HCT116 (cell line): ENCODE data around the gene ARPC5. TPM values are rescaled to one million over a fixed set of nuclear protein-coding genes. Genes with fewer than 3 reads are reported as not detected.

Experiments
- ATAC-seq: fragments of 200-7000 bp; cut with Tn5 transposase; 2 replicates; pipeline ENCODE4 v1.9.1; 2020; ENCODE audit warnings: mild to moderate bottlenecking, moderate library complexity
- BruUV-seq: library from RNA; stranded (reverse); fragments of 400-500 nt; replicated peaks from 2 replicates; lab custom pipeline; 2021; lab: Mats Ljungman, UMichigan
- CTCF ChIA-PET: fragments of 300-600 bp; sonication (Branson Sonifier 250); formaldehyde crosslinking; loops from one replicate; lab custom pipeline; 2021; ENCODE audit warnings: antibody characterized with exemption; lab: Charles Lee
- POLR2A ChIA-PET: fragments of 300-600, 350-600 bp; sonication (Branson Sonifier 250); formaldehyde crosslinking; loops from one replicate; lab custom pipeline; 2021; ENCODE audit warnings: antibody characterized with exemption; lab: Charles Lee
- RAD21 ChIA-PET, 2 experiments: fragments of 300-600 bp; sonication (Branson Sonifier 250); formaldehyde crosslinking; loops; one replicate each; lab custom pipeline; 2023; ENCODE audit warnings: low total read pairs in 2 of 2; ENCODE audit not compliant: uncharacterized antibody in 2 of 2, unreplicated experiment in 2 of 2, low non-redundant PET in 1 of 2; lab: Charles Lee
- DNase-seq: peaks from one replicate; pipeline ENCODE4 v3.0.0-alpha.2; 2010; ENCODE audit warnings: low read depth, low spot score
- H2AFZ ChIP-seq: fragments of 200-600 bp; shearing (Covaris generic), sonication (generic); 2 replicates; pipeline ENCODE4 v1.6.1; 2017; ENCODE audit warnings: low read depth, mixed run types, mixed read lengths, antibody characterized with exemption, low read length; ENCODE audit not compliant: poor library complexity, severe bottlenecking
- H3K27ac ChIP-seq: 2 replicates; pipeline ENCODE4 v1.5.1; 2012; ENCODE audit warnings: low read depth, low read length
- H3K27me3 ChIP-seq: fragments of 200-600 bp; sonication (generic); 2 replicates; pipeline ENCODE4 v1.6.1; 2016; ENCODE audit warnings: mixed run types, low read length, mixed read lengths; ENCODE audit not compliant: insufficient read depth
- H3K36me3 ChIP-seq, 2 experiments: fragments of 200-500 bp in 1 of 2; fragments of 200-600 bp in 1 of 2; sonication (Bioruptor generic) in 1 of 2; sonication (generic) in 1 of 2; 2 replicates each; pipeline versions ENCODE4 v1.5.1 to v1.6.1; 2014 to 2016; ENCODE audit warnings: low read length in 2 of 2, inconsistent platforms in 1 of 2, mixed read lengths in 1 of 2, mixed run types in 1 of 2; ENCODE audit not compliant: insufficient read depth in 2 of 2, control insufficient read depth in 1 of 2
- H3K4me1 ChIP-seq, 2 experiments: fragments of 200-600 bp in 1 of 2; sonication (generic) in 1 of 2; 2 replicates each; pipeline versions ENCODE4 v1.5.1 to v1.6.1; 2012 to 2017; ENCODE audit warnings: low read length in 2 of 2, inconsistent platforms in 1 of 2, mild to moderate bottlenecking in 1 of 2, mixed read lengths in 1 of 2, mixed run types in 1 of 2, moderate library complexity in 1 of 2; ENCODE audit not compliant: insufficient read depth in 2 of 2, control insufficient read depth in 1 of 2
- H3K4me2 ChIP-seq: fragments of 200-600 bp; sonication (generic); 2 replicates; pipeline ENCODE4 v1.6.1; 2017; ENCODE audit warnings: mixed run types, low read length, mixed read lengths
- H3K4me3 ChIP-seq, 2 experiments: fragments of 200-600 bp in 1 of 2; sonication (generic) in 1 of 2; replicated peaks in 1 of 2; 2 replicates each; pipeline ENCODE4 v1.5.1; 2011 to 2016; ENCODE audit warnings: low read length in 2 of 2, control low read depth in 1 of 2, low read depth in 1 of 2, mild to moderate bottlenecking in 1 of 2, mixed read lengths in 1 of 2, mixed run types in 1 of 2
- H3K79me2 ChIP-seq: fragments of 200-600 bp; sonication (generic); 2 replicates; pipeline ENCODE4 v1.6.1; 2017; ENCODE audit warnings: mild to moderate bottlenecking, mixed run types, low read length, moderate library complexity, mixed read lengths; ENCODE audit not compliant: insufficient read depth
- H3K9ac ChIP-seq: fragments of 200-600 bp; sonication (generic); 2 replicates; pipeline ENCODE4 v1.6.1; 2016; ENCODE audit warnings: low read length, mixed read lengths
- H3K9me2 ChIP-seq: fragments of 200-600 bp; sonication (generic), shearing (Covaris generic); 2 replicates; pipeline ENCODE4 v1.6.1; 2017; ENCODE audit warnings: mixed run types, mild to moderate bottlenecking, moderate library complexity; ENCODE audit not compliant: insufficient read depth
- H3K9me3 ChIP-seq, 2 experiments: fragments of 200-500 bp in 1 of 2; fragments of 200-600 bp in 1 of 2; sonication (Bioruptor generic) in 1 of 2; sonication (generic) in 1 of 2; 2 replicates each; pipeline ENCODE4 v1.6.1; 2014 to 2017; ENCODE audit warnings: low read length in 2 of 2, mixed read lengths in 2 of 2, inconsistent platforms in 1 of 2, low read depth in 1 of 2, mild to moderate bottlenecking in 1 of 2, mixed run types in 1 of 2, moderate library complexity in 1 of 2; ENCODE audit not compliant: control insufficient read depth in 1 of 2, insufficient read depth in 1 of 2
- H4K20me1 ChIP-seq: fragments of 200-600 bp; sonication (generic), shearing (Covaris generic); 2 replicates; pipeline ENCODE4 v1.6.1; 2017; ENCODE audit warnings: mixed run types, mild to moderate bottlenecking, moderate library complexity; ENCODE audit not compliant: insufficient read depth
- ATF3 ChIP-seq: IDR thresholded peaks from 2 replicates; pipeline ENCODE4 v1.6.1; 2012
- CEBPB ChIP-seq: IDR thresholded peaks from 2 replicates; pipeline ENCODE4 v1.6.1; 2012; ENCODE audit warnings: low read depth
- EZH2phosphoT487 ChIP-seq: fragments of 200-600 bp; IDR thresholded peaks from 2 replicates; pipeline ENCODE4 v1.6.1; 2018; ENCODE audit warnings: antibody characterized with exemption, borderline replicate concordance
- REST ChIP-seq: IDR thresholded peaks from 2 replicates; pipeline ENCODE4 v1.6.1; 2012; ENCODE audit warnings: low read depth
- SIN3A ChIP-seq: IDR thresholded peaks from 2 replicates; pipeline ENCODE4 v1.6.1; 2012; ENCODE audit warnings: low read depth
- ZBTB33 ChIP-seq: IDR thresholded peaks from 2 replicates; pipeline ENCODE4 v1.6.1; 2011; ENCODE audit warnings: mild to moderate bottlenecking, low read length, moderate library complexity; ENCODE audit not compliant: insufficient replicate concordance; ENCODE audit errors: extremely low read depth
- ZFX ChIP-seq: fragments of 450-650 bp; IDR thresholded peaks from 2 replicates; pipeline ENCODE4 v1.6.1; 2017
- intact Hi-C: fragments of 100-400 bp; cut with micrococcal nuclease; formaldehyde crosslinking; loops from 2 replicates; pipeline ENCODE4 v1.10.0; 2022
- total RNA-seq: library from RNA; stranded (reverse); gene quantifications from one replicate; pipeline ENCODE4 v1.2.1, GENCODE V29; 2021; ENCODE audit not compliant: unreplicated experiment

ARPC5 gene
- total RNA-seq, 1 experiment from 2014 or later = 71.5 TPM

- Histone ChIP-seq H3K9me2 (no peaks in the 10 kb centered on the region), H3K36me3 (no peaks in the 10 kb centered on the region), H3K27me3 (0 out of 2 replicates have a peak, but pooled peaks cover 5% of the 10 kb centered on the region), H3K79me2 (no peaks in the 10 kb centered on the region), H4K20me1 (no peaks in the 10 kb centered on the region), H3K4me2 (no peak overlapping the region), H3K9me3 (no peaks in the 10 kb centered on the region), H3K4me1 (0 out of 4 replicates have a peak, but pooled peaks cover 0 to 3% of the 10 kb centered on the region in 2 experiments), H3K9ac (no peak overlapping the region), H3K4me3 (no peak overlapping the region), H2AFZ (no peak overlapping the region), H3K27ac (no peak overlapping the region)
- intact Hi-C loops = no loop called here
- RAD21 ChIA-PET = no interaction called here
- DNase-seq = no peak
- ATAC-seq = no peak
- CTCF ChIA-PET = interaction anchor here (1.2 kb wide), 1 partner anchor 33 kb away, joined by 3 read pairs; no protein-coding TSS in a partner anchor
- TF ChIP-seq SIN3A (no peak), ZBTB33 (no peak), REST (no peak), CEBPB (no peak), ZFX (no peak), EZH2phosphoT487 (no peak), ATF3 (no peak)
- POLR2A ChIA-PET = no interaction called here
- BruUV-seq = no TSS peak
These were observed 16.5 kb upstream of the ARPC5 start for GRCh38 chr1:183652107-183652506.
